Kidney glomerular epithelial cell (primary cell): Measurements from ENCODE around the gene ATP13A1.
"Not testable (repeated sequence)": the region's sequence is repeated elsewhere in the genome, so short reads cannot be mapped to it uniquely, and the experiment has no call there.

ENCODE experiments used
- DNase-seq: peaks from one replicate; lab custom pipeline; 2025; lab: John Stamatoyannopoulos, UW

ATP13A1 gene

DNA sequence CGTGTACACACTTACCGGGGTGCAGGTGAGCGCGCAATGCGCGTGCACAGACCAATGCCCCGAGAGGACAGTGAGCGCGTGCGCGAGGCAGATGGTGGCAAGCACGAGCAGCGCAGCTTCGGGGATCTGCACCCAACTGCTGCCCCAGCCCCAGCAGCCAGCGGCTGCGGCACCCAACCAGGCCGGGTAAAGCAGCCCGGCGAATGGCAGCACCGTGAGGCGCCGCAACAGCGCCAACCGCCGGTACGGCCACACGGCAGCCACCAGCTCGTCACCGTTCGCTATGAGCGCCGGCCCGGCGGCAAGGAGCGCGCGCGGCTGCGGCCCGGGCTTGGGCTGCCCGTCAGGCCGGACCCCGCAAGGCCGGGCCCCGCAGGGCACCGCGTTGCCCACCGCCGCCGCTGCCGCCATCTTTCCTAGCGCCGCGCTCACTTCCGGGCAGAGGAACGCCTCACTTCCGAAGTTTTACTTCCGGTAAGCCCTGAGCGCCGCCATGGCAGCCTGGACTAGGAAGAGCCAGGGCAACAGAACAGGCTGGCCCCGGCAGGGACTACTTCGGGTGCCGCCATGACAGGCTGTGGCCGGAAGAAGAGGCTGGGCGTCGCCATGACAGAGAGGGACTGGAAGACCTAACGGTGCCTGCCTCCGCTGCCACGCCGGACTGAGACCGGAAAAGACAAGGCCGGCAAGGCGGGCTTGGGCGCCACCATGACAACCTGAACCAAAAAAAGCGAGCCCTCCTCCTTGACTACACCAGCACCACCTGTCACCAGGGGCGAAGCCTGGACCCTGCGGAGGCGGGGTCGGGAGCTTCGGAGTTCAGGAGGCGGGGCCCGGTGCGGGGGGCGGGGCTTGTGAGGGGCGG lies at the start of gene ATP13A1:
Gene ATP13A1 (minus strand): TSS at position 421 of the 865 bp plus-strand sequence. CDS start 10 bp downstream, at position 411.
- DNase-seq = peak; percentile 99

DNA sequence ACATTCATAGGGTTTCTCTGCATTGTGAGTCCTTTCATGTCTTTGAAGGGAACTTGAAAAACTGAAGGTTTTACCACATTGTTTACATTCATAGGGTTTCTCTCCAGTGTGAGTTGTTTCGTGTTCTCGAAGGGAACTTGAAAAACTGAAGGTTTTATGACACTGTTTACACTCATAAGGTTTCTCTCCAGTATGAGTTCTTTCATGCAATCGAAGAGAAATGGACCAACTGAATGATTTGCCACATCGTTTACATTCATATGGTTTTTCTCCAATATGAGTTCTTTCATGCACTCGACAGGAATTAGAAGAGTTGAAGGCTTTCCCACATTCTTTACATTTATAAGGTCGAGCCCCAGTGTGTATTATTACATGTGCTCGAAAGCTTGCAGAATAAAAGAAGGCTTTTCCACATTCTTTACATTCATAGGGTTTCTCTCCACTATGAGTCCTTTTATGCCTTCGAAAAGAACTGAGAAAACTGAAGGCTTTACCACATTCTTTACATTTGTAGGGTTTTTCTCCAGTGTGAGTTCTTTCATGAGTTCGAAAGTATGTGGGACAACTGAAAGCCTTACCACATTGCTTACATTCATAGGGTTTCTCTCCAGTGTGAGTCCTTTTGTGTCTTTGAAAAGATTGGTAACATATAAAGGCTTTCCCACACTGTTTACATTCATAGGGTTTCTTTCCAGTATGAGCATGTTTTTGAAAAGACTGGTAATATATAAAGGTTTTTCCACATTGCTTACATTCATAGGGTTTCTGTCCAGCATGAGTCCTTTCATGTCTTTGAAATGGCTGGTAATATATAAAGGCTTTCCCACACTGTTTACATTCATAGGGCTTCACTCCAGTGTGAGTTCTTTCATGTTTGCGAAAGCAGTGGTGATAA lies 48.7 kb upstream of the ATP13A1 start:
- no peak for DNase-seq

DNA sequence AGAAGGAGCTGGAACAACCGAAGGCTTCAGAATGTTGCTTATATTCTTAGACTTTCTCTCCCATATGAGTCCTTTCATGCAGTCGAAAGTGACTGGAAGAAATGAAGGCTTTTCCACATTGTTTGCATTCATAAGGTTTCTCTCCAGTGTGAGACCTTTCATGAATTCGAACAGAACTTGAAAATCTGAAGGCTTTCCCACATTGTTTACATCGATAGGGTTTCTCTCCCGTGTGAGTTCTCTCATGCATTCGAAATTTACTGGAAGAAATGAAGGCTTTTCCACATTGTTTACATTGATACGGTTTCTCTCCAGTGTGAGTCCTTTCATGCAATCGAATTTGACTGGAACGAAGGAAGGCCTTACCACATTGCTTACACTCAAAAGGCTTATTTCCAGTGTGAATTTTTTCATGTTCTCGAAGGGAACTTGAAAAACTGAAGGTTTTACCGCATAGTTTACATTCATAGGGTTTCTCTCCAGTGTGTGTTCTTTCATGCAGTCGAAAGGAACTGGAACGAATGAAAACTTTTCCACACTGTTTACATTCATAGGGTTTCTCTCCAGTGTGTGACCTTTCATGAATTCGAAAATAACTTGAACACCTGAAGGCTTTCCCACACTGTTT lies 47.9 kb upstream of the ATP13A1 start:
- DNase-seq = no peak

DNA sequence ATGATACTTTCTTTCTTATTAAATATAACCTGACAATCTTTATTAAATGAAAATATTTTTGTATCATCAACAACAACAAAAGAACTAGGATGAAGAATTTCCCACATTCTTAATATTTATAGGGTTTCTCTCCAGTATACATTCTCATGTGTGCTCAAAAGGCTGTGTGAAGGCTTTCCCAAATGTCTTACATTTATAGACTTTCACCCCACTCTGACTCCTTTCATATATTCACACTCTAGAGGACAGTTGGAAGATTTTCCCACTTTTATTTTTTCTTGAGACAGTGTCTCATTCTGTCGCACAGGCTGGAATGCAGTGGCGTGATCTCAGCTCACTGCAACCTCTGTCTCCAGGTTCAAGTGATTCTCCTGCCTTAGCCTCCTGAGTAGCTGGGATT lies 47.0 kb upstream of the ATP13A1 start:
- DNase-seq = no peak

DNA sequence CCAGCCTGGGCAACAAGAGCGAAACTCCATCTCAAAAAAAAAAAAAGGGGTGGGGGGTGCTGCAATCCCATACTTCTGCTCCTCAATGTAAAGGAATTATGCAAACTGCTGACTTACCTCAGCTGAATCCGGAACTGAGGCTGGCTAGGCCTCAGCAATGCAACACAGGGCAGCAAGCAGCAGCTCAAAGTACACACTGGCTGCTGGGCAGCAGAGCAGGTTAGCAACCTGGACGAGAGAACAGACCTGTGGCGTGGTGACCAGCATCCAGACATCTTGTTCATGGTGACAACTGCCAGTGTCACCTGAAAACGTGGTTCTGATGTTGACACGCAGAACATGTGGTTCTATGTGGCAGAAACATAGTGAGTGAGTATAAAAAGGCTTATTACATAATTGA lies 41.4 kb upstream of the ATP13A1 start:
- DNase-seq = no peak

DNA sequence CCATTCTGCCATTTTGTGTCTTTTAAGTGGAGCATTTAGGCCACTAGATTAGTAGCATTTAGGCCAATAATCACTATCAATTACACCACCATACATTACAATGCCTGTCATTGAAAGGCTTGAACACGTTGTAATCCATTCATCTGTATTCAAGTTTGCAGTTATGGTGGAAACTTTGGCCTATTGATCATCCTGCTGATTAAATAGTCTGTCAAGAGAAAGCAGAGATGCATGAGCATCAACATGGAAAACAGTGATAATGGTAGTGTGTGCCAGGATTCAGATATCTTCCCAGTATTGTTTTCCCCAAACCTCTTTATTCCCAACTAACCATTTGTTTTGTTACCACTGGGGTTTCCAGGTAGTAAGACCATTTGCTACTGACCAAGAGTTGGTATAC lies 37.0 kb upstream of the ATP13A1 start:
- not testable (repeated sequence) for DNase-seq

DNA sequence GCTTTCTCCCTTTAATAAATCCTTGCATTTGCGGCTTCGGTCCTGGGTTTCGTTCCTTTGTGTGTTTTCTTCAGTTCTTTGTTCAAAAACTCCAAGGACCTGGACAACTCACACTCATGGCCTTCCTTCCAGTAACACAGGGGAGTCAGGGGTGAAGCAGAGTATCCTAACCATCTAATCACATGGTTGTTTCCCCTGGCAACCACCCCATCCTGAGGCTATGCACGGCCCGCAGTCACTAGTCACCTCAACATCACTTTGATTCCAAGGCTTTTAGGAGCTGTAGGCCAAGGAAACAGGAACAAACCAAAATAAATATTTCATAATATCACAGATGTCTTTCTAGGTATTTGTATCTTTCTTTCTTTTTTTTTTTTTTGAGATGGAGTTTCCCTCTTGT lies 34.1 kb upstream of the ATP13A1 start:
- no peak for DNase-seq

DNA sequence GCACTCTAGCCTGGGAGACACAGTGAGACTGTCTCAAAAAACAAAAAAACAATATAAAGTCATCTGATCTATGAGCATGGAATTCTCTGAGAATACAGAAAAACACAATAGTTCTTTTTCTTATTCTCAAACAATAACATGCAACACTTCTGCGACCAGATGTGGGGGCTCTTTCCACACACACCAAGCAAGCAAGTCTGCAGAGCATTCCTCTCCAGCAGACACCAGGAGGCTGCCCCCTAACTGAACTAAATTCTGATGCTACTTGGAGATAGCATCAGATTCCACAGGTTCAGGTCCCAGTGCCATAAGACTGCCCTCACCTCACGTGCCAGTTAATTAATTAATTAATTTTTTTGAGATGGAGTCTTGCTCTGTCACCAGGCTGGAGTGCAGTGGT lies 32.9 kb upstream of the ATP13A1 start:
- no peak for DNase-seq

DNA sequence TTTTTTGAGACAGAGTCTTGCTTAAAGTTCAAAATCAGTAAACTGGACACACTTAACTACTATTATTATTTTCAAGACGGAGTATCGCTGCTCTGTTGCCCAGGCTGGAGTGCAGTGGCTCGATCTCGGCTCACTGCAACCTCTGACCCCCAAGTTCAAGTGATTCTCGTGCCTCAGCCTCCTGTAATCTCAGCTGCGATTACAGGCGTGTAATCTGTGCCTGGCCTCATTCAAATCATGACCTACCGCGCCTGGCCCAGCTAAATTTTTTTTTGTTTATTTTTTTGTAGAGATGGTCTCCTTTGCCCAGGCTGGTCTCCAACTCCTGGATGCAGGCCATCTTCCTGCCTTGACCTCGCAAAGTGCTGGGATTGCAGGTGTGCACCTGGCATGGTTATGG lies 28.2 kb upstream of the ATP13A1 start:
- DNase-seq = no peak

DNA sequence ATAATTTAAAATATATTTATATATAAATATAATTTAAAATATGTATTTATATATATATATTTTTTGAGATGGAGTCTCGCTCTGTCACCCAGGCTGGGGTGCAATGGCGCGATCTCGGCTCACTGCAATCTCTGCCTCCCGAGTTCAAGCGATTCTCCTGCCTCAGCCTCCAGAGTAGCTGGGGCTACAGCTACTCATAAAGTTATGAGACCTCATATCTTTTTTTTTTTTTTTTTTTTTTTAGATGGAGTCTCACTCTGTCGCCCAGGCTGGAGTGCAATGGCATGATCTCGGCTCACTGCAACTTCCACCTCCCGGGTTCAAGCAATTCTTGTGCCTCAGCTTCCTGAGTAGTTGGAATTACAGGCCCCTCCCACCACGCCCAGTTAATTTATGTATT lies 25.5 kb upstream of the ATP13A1 start:
- DNase-seq = not testable (repeated sequence)

DNA sequence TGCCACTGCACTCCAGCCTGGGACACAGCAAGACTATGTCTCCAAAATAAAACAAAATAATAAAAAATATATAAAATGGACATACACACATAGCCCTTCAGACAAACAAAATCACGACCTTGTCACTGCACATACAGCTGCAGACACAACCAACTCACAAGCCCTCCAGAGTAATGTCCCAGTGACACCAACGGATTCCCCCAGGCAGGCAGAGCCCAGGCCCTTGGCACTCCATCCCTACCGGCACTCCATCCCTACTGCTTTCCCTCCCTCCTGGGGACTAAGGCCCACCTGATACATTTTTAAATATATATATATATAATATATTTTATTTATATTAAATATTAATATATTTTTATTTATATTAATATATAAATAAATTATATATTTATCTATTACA lies 23.6 kb upstream of the ATP13A1 start:
- no peak for DNase-seq

- DNase-seq = no peak
Measured at GRCh38 chr19:19686580-19686979, 23.1 kb upstream of the ATP13A1 start.

GRCh38 chr19:19686119-19686518 lies 22.6 kb upstream of the ATP13A1 start:
- DNase-seq = not testable (repeated sequence)

DNA sequence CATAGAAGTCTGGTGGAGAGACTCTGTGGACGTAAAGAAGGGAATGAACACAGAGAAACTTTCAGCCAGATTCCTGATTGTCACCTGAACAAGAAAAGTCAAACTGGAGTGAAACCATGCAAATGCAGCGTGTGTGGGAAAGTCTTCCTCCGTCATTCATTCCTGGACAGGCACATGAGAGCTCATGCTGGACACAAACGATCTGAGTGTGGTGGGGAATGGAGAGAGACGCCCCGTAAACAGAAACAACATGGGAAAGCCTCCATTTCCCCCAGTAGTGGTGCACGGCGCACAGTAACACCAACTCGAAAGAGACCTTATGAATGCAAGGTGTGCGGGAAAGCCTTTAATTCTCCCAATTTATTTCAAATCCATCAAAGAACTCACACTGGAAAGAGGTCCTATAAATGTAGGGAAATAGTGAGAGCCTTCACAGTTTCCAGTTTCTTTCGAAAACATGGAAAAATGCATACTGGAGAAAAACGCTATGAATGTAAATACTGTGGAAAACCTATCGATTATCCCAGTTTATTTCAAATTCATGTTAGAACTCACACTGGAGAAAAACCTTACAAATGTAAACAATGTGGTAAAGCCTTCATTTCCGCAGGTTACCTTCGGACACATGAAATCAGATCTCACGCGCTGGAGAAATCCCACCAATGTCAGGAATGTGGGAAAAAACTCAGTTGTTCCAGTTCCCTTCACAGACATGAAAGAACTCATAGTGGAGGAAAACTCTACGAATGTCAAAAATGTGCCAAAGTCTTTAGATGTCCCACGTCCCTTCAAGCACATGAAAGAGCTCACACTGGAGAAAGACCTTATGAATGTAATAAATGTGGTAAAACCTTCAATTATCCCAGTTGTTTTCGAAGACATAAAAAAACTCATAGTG lies 15.9 kb upstream of the ATP13A1 start:
- no peak for DNase-seq

GRCh38 chr19:19677579-19677978 lies 14.1 kb upstream of the ATP13A1 start:
- DNase-seq = no peak

DNA sequence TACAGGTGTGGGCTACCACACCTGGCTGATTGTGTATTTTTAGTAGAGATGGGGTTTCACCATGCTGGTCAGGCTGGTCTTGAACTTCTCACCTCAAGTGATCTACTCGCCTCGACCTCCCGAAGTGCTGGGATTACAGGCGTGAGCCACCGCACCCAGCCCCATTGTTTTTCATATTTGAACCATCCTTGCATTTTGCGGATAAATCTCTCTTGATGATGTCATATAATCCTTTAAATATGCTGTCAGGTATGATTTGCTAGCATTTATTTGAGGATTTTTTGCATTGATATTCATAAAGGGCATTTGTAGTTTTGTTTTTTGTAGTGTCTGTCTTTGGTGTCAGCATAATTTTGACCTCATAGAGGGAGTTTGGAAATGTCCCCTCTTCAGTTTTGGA lies 10.8 kb upstream of the ATP13A1 start:
- no peak for DNase-seq

DNA sequence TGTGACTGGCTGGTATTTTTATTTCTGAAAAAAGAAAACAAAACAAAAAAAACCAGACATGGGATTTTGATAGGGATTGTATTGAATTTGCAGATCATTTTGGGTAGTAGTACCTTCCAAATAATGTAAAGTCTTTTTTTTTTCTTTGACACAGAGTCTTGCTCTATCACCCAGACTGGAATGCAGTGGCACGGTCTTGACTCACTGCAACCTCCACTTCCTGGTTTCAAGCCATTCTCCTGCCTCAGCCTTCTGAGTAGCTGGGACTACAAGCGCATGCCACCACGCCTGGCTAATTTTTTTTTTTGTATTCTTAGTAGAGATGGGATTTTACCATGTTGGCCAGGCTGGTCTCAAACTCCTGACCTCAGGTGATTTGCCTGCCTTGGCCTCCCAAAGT lies 9.3 kb upstream of the ATP13A1 start:
- no peak for DNase-seq

GRCh38 chr19:19670070-19670551 lies 6.6 kb upstream of the ATP13A1 start:
- no peak for DNase-seq

DNA sequence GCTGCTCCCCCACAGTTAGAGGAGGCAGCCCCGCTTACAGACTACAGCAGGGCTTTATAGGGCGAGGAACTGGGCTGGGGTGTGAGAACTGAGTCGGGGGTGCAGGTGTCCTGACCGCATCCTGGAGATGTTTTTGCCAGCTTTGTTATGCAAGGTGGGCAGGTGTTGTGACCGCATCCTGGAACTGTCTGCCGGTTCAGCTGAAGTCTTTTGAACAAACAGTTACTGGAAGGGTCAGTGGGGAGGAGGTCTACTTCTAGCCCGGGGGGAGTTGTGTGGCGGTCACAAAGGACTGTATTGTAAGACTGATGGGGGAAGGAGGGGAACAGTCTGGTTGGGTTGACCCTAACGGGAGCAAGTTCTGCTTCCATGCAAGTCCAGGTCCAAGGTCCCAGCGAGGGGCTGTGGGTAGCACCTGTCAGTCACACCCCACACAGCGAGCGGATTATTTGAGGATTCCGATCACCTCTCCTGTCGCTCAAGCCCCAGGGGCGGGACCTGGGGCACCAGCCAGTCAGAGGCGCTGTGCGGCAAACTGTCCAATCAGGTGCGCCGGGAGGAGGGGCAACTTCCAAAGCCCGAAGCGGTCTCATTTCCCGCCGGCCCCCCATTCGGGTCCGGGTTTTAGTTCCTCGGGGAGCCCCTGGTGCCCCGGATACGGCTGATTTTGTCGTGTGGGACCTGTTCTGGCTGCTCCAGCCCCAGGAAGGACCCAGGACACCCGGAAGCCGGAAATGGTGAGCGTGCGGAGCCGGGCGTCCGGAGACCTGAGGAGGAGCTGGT lies 4.9 kb upstream of the ATP13A1 start, which contains the start of gene ZNF101:
Gene ZNF101 (plus strand): TSS at position 610 of the 783 bp plus-strand sequence. CDS start 125 bp downstream, at position 735.
- peak; percentile 87 for DNase-seq

DNA sequence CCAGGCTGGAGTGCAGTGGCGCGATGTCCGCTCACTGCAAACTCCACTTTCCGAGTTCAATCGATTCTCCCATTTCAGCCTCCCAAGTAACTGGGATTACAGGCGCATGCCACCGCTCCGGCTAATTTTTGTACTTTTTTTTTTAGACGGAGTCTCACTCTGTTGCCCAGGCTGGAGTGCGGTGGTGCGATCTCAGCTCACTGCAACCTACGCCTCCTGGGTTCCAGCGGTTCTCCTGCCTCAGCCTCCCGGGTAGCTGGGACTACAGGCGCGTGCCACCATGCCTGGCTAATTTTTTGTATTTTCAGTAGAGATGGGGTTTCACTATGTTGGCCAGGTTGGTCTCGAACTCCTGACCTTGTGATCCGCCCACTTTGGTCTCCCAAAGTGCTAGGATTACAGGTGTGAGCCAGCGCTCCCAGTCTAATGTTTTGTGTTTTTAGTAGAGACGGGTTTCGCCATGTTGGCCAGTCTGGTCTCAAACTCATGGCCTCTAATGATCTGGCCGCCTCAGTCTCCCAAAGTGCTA lies 2.0 kb upstream of the ATP13A1 start:
- not testable (repeated sequence) for DNase-seq
